Activated naive CD4-positive, alpha-beta T cell treated with Interleukin-2 at 50 U/mL for 16 hours (primary cell): Measurements from ENCODE around the gene C12orf57.

Experiments
- DNase-seq: peaks from one replicate; pipeline ENCODE4 v3.0.0-alpha.2; 2020

C12orf57 gene

GRCh38 chr12:6919588-6919987 lies 24.2 kb upstream of the C12orf57 start:
- DNase-seq: no peak

- no peak for DNase-seq
These were observed 22.3 kb upstream of the C12orf57 start for GRCh38 chr12:6921539-6921938.

- no peak for DNase-seq
These were observed 21.6 kb upstream of the C12orf57 start for GRCh38 chr12:6921996-6922946.

- no peak for DNase-seq
These were observed 20.7 kb upstream of the C12orf57 start for GRCh38 chr12:6923003-6923732.

GRCh38 chr12:6923851-6924250 lies 20.0 kb upstream of the C12orf57 start:
- no peak for DNase-seq

DNA sequence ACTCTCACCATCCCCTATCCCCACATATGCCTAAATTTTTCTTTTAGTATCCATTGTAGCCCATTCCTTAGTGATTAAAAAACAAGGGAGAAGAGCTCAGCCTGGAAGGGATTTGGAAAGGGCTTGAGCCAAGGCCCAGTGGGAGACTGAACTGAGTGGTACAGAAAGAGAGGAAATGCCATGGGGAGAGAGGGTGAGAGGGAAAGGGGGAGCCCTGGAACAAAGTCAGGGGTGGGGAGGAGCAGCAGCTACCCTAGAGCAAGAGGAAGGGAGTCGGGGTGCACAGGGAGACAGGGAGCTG lies 18.6 kb upstream of the C12orf57 start:
- DNase-seq: no peak

DNA sequence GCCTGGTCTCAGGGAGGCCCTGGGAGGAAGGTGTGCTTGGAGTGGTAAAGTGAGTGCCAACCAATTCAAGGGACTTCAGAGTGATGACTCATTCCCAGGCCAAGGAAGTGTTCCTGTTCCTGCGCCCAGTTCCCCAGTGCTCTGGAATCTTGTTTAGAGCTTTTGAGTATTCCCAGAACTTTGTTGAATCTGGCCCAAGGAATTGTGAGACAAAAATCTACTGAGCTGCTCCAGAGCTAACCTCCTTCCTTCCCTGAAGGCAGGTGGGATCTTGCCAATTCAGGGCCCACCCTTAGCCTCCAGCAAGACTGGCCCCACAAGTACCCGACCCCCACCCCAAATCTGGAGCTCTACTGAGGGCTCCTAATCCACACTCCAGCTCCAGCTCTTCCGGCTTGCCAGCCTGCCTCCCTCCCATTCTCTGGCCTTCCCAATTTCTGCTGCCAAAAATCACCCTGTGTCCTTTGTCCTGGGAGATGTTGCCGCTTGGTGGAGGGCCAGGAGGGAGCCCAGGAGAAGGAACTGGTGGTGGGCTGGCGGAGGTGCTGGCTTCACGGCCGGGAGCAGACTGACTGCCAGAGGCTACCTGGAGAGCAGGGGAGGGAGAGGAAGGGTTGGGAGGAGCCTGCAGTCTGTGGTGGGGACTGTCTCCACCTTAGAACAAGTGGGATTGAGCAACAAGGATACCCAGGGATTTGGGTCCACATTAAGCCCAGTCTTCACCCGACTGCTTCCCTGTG lies 18.1 kb upstream of the C12orf57 start:
- no peak for DNase-seq

GRCh38 chr12:6927379-6928021 lies 16.3 kb upstream of the C12orf57 start, which contains the start of gene ATN1:
ATN1 (plus strand) TSS chr12:6927959; CDS start chr12:6934002, 6,043 bp downstream.
- DNase-seq: peak; percentile 56

- no peak for DNase-seq
These were observed 15.7 kb upstream of the C12orf57 start for GRCh38 chr12:6928022-6928702.

DNA sequence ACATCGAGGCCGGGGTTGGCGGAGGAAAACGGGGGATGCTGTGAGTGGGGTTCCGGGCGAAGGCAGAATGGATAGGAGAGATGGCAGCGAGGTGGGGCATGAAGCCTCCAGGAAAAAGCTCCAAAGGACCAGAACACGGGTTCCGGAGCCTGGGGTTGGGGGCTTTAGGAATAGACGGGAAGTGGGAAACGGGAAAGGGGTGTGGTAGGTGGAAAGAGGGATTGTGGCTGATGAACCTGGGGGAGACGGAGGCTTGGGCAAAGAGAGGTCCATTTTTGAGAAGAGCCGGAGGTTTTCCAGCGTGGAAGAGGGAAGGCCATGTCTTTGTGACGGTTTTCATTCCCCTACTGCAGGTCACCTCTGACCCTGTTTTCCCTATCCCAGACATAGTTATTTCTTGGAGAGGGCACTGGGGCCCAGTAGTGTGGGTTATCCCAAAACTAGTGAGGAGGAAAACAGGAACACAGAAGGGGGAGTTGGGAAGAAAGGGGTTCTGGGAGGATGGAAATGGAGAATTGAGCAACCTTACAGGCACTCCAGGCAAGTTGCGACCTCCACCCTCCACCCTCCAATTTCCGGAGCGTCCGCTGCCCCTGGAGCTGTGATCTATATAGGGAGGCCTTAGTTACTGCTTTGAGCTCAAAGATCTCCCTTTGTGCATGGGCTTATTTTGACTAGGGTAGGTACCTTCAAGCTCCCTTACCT lies 15.0 kb upstream of the C12orf57 start:
- no peak for DNase-seq

DNA sequence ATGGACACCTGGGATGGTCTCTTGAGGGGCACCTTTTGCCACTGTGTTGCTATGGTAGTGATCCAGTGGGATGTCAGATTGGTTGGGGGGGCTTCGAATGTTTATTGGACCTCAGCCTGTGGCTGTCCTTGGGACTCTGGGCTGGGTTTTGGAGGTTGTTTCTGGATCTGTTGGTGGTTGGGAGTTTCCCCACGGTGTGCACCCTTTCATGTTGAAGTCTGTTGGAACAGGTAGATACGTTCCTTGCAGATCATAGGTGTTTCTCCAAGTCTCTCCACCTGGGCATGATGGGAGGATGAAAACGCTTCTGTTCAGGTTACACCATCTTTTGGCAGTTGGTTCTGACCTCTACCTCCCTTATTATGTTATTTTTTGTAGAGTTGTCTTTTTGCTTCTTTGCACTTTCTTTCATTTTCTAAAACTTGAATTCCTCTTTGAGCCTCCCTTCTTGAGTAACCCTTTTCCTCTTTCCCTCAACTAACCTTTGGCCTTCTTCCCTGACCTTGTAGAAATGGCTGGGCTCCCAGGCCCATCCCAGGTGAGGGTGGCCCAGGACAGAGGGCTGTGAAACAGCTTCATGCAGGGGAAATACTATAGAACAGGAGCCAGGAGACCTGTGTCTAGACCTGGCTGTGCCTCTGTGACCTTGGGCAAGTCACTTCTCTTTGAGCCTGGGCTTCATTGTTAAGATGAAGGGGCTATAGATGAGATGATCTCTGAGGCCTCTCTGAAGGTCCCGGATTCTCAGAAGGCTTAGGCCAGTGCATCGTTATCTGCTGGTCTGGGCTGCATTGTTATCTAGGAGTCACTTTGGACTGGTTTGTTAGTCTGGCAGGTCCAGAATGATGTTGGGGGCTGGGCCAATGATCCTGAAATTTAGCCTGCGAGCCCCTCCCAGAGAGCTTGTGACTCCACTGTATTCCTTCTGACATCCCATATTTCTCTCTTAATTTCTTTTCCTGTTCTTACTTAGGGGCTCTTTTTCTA lies 14.1 kb upstream of the C12orf57 start:
- no peak for DNase-seq

- no peak for DNase-seq
These were observed 11.1 kb upstream of the C12orf57 start for GRCh38 chr12:6932766-6933165.

GRCh38 chr12:6934110-6934509 lies 9.7 kb upstream of the C12orf57 start:
- DNase-seq: no peak

DNA sequence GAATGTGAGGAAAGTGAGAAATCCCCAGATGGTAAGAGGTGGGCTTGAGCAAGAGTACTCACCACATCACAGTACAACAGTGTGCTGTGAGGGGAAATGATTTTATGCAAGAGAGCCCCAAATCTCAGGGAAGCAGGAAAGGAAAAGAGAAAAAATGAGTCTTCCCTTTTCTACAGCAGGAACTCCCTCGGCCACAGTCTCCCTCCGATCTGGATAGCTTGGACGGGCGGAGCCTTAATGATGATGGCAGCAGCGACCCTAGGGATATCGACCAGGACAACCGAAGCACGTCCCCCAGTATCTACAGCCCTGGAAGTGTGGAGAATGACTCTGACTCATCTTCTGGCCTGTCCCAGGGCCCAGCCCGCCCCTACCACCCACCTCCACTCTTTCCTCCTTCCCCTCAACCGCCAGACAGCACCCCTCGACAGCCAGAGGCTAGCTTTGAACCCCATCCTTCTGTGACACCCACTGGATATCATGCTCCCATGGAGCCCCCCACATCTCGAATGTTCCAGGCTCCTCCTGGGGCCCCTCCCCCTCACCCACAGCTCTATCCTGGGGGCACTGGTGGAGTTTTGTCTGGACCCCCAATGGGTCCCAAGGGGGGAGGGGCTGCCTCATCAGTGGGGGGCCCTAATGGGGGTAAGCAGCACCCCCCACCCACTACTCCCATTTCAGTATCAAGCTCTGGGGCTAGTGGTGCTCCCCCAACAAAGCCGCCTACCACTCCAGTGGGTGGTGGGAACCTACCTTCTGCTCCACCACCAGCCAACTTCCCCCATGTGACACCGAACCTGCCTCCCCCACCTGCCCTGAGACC lies 8.2 kb upstream of the C12orf57 start:
- DNase-seq: no peak

- DNase-seq: no peak
These were observed 7.6 kb upstream of the C12orf57 start for GRCh38 chr12:6936194-6936635.

DNA sequence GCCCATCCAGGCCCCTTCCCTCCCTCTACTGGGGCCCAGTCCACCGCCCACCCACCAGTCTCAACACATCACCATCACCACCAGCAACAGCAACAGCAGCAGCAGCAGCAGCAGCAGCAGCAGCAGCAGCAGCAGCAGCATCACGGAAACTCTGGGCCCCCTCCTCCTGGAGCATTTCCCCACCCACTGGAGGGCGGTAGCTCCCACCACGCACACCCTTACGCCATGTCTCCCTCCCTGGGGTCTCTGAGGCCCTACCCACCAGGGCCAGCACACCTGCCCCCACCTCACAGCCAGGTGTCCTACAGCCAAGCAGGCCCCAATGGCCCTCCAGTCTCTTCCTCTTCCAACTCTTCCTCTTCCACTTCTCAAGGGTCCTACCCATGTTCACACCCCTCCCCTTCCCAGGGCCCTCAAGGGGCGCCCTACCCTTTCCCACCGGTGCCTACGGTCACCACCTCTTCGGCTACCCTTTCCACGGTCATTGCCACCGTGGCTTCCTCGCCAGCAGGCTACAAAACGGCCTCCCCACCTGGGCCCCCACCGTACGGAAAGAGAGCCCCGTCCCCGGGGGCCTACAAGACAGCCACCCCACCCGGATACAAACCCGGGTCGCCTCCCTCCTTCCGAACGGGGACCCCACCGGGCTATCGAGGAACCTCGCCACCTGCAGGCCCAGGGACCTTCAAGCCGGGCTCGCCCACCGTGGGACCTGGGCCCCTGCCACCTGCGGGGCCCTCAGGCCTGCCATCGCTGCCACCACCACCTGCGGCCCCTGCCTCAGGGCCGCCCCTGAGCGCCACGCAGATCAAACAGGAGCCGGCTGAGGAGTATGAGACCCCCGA lies 7.0 kb upstream of the C12orf57 start:
- DNase-seq: peak; percentile 64

DNA sequence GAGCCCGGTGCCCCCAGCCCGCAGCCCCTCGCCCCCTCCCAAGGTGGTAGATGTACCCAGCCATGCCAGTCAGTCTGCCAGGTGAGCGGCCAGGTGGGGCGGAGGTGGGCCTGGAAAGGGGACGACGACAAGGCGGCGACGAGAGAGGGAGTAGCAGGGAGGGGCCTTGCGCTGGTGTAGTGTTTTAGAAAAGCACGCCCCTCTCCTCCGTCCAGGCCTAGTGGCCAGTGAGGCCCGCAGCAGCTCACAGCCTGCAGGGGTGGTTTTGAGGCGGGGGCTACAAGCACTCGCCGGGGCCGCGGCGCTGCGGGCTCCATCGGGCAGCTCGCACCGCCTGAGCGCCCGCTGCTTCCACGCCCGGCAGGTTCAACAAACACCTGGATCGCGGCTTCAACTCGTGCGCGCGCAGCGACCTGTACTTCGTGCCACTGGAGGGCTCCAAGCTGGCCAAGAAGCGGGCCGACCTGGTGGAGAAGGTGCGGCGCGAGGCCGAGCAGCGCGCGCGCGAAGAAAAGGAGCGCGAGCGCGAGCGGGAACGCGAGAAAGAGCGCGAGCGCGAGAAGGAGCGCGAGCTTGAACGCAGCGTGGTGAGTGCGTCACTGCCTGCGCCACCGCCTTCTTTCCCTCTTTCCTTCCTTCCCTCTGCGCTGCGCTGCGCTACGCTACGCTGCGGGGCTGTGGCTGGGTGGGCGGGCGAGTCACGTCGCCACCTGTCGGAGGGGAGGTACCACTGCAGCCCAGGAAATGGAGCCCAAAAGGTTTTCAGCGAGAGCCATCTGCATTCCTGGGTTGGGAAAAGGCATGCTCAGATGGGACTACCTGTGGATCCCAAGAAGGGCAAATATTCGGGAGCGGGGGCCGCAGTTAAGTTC lies 6.1 kb upstream of the C12orf57 start:
- DNase-seq: peak; percentile 93
